ENCODE data around the gene VILL. TPM values are rescaled to one million over a fixed set of nuclear protein-coding genes. Genes with fewer than 3 reads are reported as not detected.

VILL gene
- total and polyA plus RNA-seq, 4 donors = 10.2 to 32.3 (median 22.5) TPM

GRCh38 chr3:37943126-37943525 is 47.5 kb upstream of the VILL start:
- Histone ChIP-seq H3K4me3 (no peak overlapping the region), H3K27me3 (ENCODE audit: control insufficient read depth in 3 of 3, insufficient read depth in 3 of 3, low read length in 2 of 3) (no peaks in the 10 kb centered on the region), H3K36me3 (ENCODE audit: control insufficient read depth in 4 of 4, insufficient read depth in 4 of 4, low read length in 4 of 4) (peaks cover 0 to 2% (median 0%) of the 10 kb centered on the region in 4 donors), H3K9ac (ENCODE audit: insufficient read depth in 1 of 2, low read length in 2 of 2) (no peak overlapping the region), H3K9me3 (ENCODE audit: control insufficient read depth in 4 of 4, insufficient read depth in 3 of 4, low read length in 3 of 4) (no peaks in the 10 kb centered on the region), H3K4me1 (ENCODE audit: control insufficient read depth in 5 of 5, insufficient read depth in 5 of 5, low read length in 5 of 5) (peaks cover 22 to 83% (median 58%) of the 10 kb centered on the region in 5 donors), H3K27ac (ENCODE audit: low read depth in 1 of 2, low read length in 1 of 2) (peak overlapping the region in 1 of 2 donors; percentile 5)
- TF ChIP-seq, protein P1, sequence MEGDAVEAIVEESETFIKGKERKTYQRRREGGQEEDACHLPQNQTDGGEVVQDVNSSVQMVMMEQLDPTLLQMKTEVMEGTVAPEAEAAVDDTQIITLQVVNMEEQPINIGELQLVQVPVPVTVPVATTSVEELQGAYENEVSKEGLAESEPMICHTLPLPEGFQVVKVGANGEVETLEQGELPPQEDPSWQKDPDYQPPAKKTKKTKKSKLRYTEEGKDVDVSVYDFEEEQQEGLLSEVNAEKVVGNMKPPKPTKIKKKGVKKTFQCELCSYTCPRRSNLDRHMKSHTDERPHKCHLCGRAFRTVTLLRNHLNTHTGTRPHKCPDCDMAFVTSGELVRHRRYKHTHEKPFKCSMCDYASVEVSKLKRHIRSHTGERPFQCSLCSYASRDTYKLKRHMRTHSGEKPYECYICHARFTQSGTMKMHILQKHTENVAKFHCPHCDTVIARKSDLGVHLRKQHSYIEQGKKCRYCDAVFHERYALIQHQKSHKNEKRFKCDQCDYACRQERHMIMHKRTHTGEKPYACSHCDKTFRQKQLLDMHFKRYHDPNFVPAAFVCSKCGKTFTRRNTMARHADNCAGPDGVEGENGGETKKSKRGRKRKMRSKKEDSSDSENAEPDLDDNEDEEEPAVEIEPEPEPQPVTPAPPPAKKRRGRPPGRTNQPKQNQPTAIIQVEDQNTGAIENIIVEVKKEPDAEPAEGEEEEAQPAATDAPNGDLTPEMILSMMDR (IDR thresholded peaks at IDR 0.05; ENCODE audit: control extremely low read depth, extremely low read depth) = no peak
- ATAC-seq (ENCODE audit: insufficient read depth, low FRiP score) (no peak), DNase-seq (no peak)
- 81 to 82% methylated on average over 4 of the region's 4 CpGs for WGBS, 2 donors

- Histone ChIP-seq H3K36me3 (ENCODE audit: control insufficient read depth in 4 of 4, insufficient read depth in 4 of 4, low read length in 4 of 4) (peaks cover 0 to 2% (median 0%) of the 10 kb centered on the region in 4 donors), H3K4me3 (no peak overlapping the region), H3K27ac (ENCODE audit: low read depth in 1 of 2, low read length in 1 of 2) (peak overlapping the region in 1 of 2 donors; percentile 71), H3K9ac (ENCODE audit: insufficient read depth in 1 of 2, low read length in 2 of 2) (peak overlapping the region in 1 of 2 donors; percentile 57), H3K4me1 (ENCODE audit: control insufficient read depth in 5 of 5, insufficient read depth in 5 of 5, low read length in 5 of 5) (peaks cover 22 to 85% (median 56%) of the 10 kb centered on the region in 5 donors), H3K9me3 (ENCODE audit: control insufficient read depth in 4 of 4, insufficient read depth in 3 of 4, low read length in 3 of 4) (no peaks in the 10 kb centered on the region), H3K27me3 (ENCODE audit: control insufficient read depth in 3 of 3, insufficient read depth in 3 of 3, low read length in 2 of 3) (no peaks in the 10 kb centered on the region)
- ATAC-seq (ENCODE audit: insufficient read depth, low FRiP score) (no peak), DNase-seq (peak; percentile 57 to 86 (median 86))
- 80 to 86% methylated on average over 8 of the region's 8 CpGs for WGBS, 2 donors
- TF ChIP-seq, protein P1 (IDR thresholded peaks at IDR 0.05; ENCODE audit: control extremely low read depth, extremely low read depth) = no peak
These were observed 46.8 kb upstream of the VILL start for GRCh38 chr3:37943631-37944314.

GRCh38 chr3:37944391-37944842 is 46.2 kb upstream of the VILL start:
- H3K4me3 ChIP-seq = no peak overlapping the region
- ATAC-seq (ENCODE audit: insufficient read depth, low FRiP score) = no peak

More at GRCh38 chr3:37944391-37944842, 46.2 kb upstream of the VILL start:
- Histone ChIP-seq H3K36me3 (ENCODE audit: control insufficient read depth in 4 of 4, insufficient read depth in 4 of 4, low read length in 4 of 4) (peaks cover 0 to 2% (median 0%) of the 10 kb centered on the region in 4 donors), H3K27ac (ENCODE audit: low read depth in 1 of 2, low read length in 1 of 2) (peak overlapping the region in 1 of 2 donors; percentile 68), H3K4me1 (ENCODE audit: control insufficient read depth in 5 of 5, insufficient read depth in 5 of 5, low read length in 5 of 5) (peaks cover 22 to 89% (median 60%) of the 10 kb centered on the region in 5 donors), H3K9me3 (ENCODE audit: control insufficient read depth in 4 of 4, insufficient read depth in 3 of 4, low read length in 3 of 4) (no peaks in the 10 kb centered on the region), H3K27me3 (ENCODE audit: control insufficient read depth in 3 of 3, insufficient read depth in 3 of 3, low read length in 2 of 3) (no peaks in the 10 kb centered on the region), H3K9ac (ENCODE audit: insufficient read depth in 1 of 2, low read length in 2 of 2) (peak overlapping the region in 1 of 2 donors; percentile 39)
- TF ChIP-seq, protein P1 (IDR thresholded peaks at IDR 0.05; ENCODE audit: control extremely low read depth, extremely low read depth) = no peak
- DNase-seq = peak in 2 of 3 donors; percentile 72 to 78
- 10 to 19% methylated on average over 2 of the region's 2 CpGs for WGBS, 2 donors

Measured in lung (tissue), 12 donors.